Cardiac septum (tissue), 1 donor: Measurements from ENCODE around the gene KLRC4. TPM values are rescaled to one million over a fixed set of nuclear protein-coding genes. Genes with fewer than 3 reads are reported as not detected.

Experiments
- total RNA-seq: library from RNA; stranded (reverse); fragmentation: NEBNext Ultra II Directional; extraction: Animal tissue kit (Norgen Biotek cat#: 25700); gene quantifications from one replicate; pipeline ENCODE4 v1.2.1, GENCODE V29; 2021
- donor health status: DM: no; HTN: no; CAD: no.

KLRC4 gene
- total RNA-seq, 1 donor from 2014 or later = not detected

Other genes with a start within 250 kb of the KLRC4 start
- 0.43 TPM for gene OLR1, start 237.6 kb downstream of the KLRC4 start, total RNA-seq
- not detected for gene TMEM52B, start 230.7 kb downstream of the KLRC4 start, total RNA-seq
- 280 TPM for gene GABARAPL1, start 196.9 kb downstream of the KLRC4 start, total RNA-seq
- gene KLRD1, start 101.9 kb downstream of the KLRC4 start, total RNA-seq = 1.1 TPM
- gene KLRK1, start 19.7 kb downstream of the KLRC4 start, total RNA-seq = 0.19 TPM
- not detected for gene KLRC3, start 10.8 kb upstream of the KLRC4 start, total RNA-seq
- gene KLRC2, start 26.3 kb upstream of the KLRC4 start, total RNA-seq = not detected
- 0.16 TPM for gene KLRC1, start 43.6 kb upstream of the KLRC4 start, total RNA-seq
- gene EIF2S3B, start 96.1 kb upstream of the KLRC4 start, total RNA-seq = 0.62 TPM
- gene MAGOHB, start 203.9 kb upstream of the KLRC4 start, total RNA-seq = 11.7 TPM